HepG2 (cell line): ENCODE results near the gene HNRNPM. TPM values are rescaled to one million over a fixed set of nuclear protein-coding genes. Genes with fewer than 3 reads are reported as not detected.

Source experiments
- ARNT2 ChIP-seq: sonication (generic); formaldehyde crosslinking; IDR thresholded peaks from 2 replicates; pipeline ENCODE4 v1.8.0; 2022; ENCODE audit warnings: mild to moderate bottlenecking, low read depth, missing genetic modification reagents, moderate library complexity
- GPN1 ChIP-seq: sonication (generic); formaldehyde crosslinking; IDR thresholded peaks from 2 replicates; pipeline ENCODE4 v1.5.1; 2020; ENCODE audit warnings: missing genetic modification reagents, borderline replicate concordance
- MBNL3 ChIP-seq: fragments of 250-450 bp; sonication (Bioruptor Pico); conservative IDR thresholded peaks from 2 replicates; pipeline ENCODE4 v1.8.0; 2022; ENCODE audit warnings: mild to moderate bottlenecking, inconsistent platforms
- NFATC3 ChIP-seq: sonication (generic); formaldehyde crosslinking; IDR thresholded peaks from 2 replicates; pipeline ENCODE4 v1.5.1; 2020; ENCODE audit warnings: mild to moderate bottlenecking, missing genetic modification reagents
- PCBP2 ChIP-seq: fragments of 200-400 bp; formaldehyde crosslinking; optimal IDR thresholded peaks from 2 replicates; pipeline ENCODE3; 2018; ENCODE audit warnings: low read length, low read depth; ENCODE audit not compliant: poor library complexity, severe bottlenecking
- POLR2A ChIP-seq, 2 experiments: IDR thresholded peaks; 2 replicates each; pipeline ENCODE4 v1.6.1; 2011; ENCODE audit warnings: low read depth in 2 of 2, low read length in 2 of 2, mild to moderate bottlenecking in 1 of 2, moderate library complexity in 1 of 2; ENCODE audit not compliant: insufficient read depth in 1 of 2
- REPIN1 ChIP-seq: sonication (generic); formaldehyde crosslinking; IDR thresholded peaks from 2 replicates; pipeline ENCODE4 v1.8.0; 2022; ENCODE audit warnings: missing genetic modification reagents, low read depth, mild to moderate bottlenecking, borderline replicate concordance
- SALL2 ChIP-seq: sonication (generic); formaldehyde crosslinking; IDR thresholded peaks from 2 replicates; pipeline ENCODE4 v1.8.1; 2023; ENCODE audit warnings: mild to moderate bottlenecking, missing genetic modification reagents, inconsistent platforms
- SMYD3 ChIP-seq: sonication (generic); formaldehyde crosslinking; IDR thresholded peaks from 2 replicates; pipeline ENCODE4 v1.8.1; 2023; ENCODE audit warnings: mild to moderate bottlenecking, missing genetic modification reagents
- ZNF121 ChIP-seq: sonication (generic); formaldehyde crosslinking; IDR thresholded peaks from 2 replicates; pipeline ENCODE4 v1.5.0; 2020; ENCODE audit warnings: mild to moderate bottlenecking, missing genetic modification reagents
- ZNF557 ChIP-seq: sonication (generic); formaldehyde crosslinking; IDR thresholded peaks from 2 replicates; pipeline ENCODE4 v1.4.0; 2020; ENCODE audit warnings: missing genetic modification reagents
- ZNF670 ChIP-seq: sonication (generic); formaldehyde crosslinking; IDR thresholded peaks from 2 replicates; pipeline ENCODE4 v1.8.0; 2022; ENCODE audit warnings: mild to moderate bottlenecking, missing genetic modification reagents, borderline replicate concordance
- ZSCAN9 ChIP-seq: IDR thresholded peaks from 2 replicates; pipeline ENCODE4 v1.6.1; 2016; ENCODE audit warnings: borderline replicate concordance
- polyA plus RNA-seq, 8 experiments: library from polyadenylated mRNA; depleted of rRNA in 3 of 8; stranded (reverse) in 7 of 8; unstranded in 1 of 8; fragments of >200 nt; fragmentation: Illumina TruSeq in 4 of 8; extraction: Trizol in 4 of 8; gene quantifications; 2 replicates each; pipeline versions ENCODE4 v1.2.1 to v1.2.3, GENCODE V29; 2011 to 2016; ENCODE audit warnings: low read depth in 4 of 8, missing spikeins in 1 of 8, mixed read lengths in 1 of 8; ENCODE audit not compliant: insufficient read depth in 1 of 8
- total RNA-seq, 5 experiments: library from RNA; depleted of rRNA; stranded (reverse); fragments of >200 nt; fragmentation: Illumina TruSeq; extraction: Trizol; gene quantifications; 2 replicates each; pipeline ENCODE4 v1.2.3, GENCODE V29; 2016; ENCODE audit warnings: low read depth in 1 of 5
- TF ChIP-seq, protein P1 (sequence below): IDR thresholded peaks from 2 replicates; pipeline ENCODE4 v1.6.1; 2018; ENCODE audit warnings: missing genetic modification reagents
- TF ChIP-seq, protein P2 (sequence below): sonication (generic); formaldehyde crosslinking; IDR thresholded peaks from one replicate; pipeline ENCODE4 v1.5.1; 2020; ENCODE audit warnings: mild to moderate bottlenecking, missing genetic modification reagents; ENCODE audit errors: not compliant biosample characterization
- TF ChIP-seq, protein P3 (sequence below): sonication (generic); formaldehyde crosslinking; IDR thresholded peaks from 2 replicates; pipeline ENCODE4 v1.5.1; 2020; ENCODE audit warnings: mild to moderate bottlenecking, missing genetic modification reagents, moderate library complexity

The HNRNPM gene
- total and polyA plus RNA-seq, 2 of the 13 experiments (the other 11 are each of a cell fraction or from before 2014, with no cell fraction given) = 56.7 to 102 TPM

DNA sequence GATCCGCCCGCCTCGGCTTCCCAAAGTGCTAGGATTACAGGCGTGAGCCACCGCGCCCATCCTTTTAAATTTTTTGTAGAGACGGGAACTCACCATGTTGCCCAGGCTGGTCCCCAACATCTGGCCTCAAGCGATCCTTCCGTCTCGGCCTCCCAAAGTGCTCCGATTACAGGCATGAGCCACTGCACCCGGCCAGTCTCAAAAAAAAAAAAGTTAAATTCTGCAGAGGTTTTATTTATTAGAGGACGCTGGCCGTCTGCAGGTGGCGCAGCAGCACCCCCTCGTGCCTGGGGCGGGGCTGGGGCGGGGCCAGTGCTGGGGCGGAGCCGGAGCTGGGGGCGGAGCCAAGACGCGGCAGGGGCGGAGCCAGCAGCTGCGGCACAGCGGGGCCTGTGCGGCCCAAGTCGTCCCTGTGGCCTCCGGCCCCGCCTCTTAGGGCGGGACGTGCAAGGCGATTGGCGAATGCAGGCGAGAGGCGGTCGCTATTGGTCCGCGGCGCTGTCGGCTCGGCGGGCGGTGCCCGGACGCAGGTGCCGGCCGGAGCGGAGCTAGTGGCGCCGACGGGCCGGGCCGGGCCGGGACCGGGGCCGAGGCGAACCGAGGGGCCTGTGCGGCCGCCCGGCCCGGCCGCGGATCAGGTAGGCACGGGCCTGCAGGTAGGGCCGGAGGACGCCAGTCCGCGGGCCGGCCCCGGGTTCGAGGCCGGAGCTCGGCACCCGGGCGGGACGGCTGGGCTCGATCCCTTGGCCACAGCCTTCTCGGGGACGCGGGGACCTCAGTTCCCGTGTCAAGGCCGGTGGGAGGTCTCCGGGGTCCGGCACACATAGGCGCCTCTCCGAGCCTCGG, 31.8 kb upstream of the HNRNPM start, which contains the start of gene MARCHF2 (continued):
- TF ChIP-seq, protein P1, sequence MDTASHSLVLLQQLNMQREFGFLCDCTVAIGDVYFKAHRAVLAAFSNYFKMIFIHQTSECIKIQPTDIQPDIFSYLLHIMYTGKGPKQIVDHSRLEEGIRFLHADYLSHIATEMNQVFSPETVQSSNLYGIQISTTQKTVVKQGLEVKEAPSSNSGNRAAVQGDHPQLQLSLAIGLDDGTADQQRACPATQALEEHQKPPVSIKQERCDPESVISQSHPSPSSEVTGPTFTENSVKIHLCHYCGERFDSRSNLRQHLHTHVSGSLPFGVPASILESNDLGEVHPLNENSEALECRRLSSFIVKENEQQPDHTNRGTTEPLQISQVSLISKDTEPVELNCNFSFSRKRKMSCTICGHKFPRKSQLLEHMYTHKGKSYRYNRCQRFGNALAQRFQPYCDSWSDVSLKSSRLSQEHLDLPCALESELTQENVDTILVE (CRISPR knock-in tag) = no peak
- peak; percentile 44; the same call in 1 of the 2 replicates for TF ChIP-seq REPIN1 (CRISPR knock-in tag)
- peak in 1 of 2 experiments; percentile 28; a peak in 1 of 4 replicates for TF ChIP-seq POLR2A (IDR thresholded peaks at IDR 0.05; ENCODE audit: insufficient read depth in 1 of 2, low read depth in 2 of 2, low read length in 2 of 2)
- no peak for TF ChIP-seq NFATC3 (CRISPR knock-in tag)
- TF ChIP-seq ARNT2 (CRISPR knock-in tag) = no peak
- TF ChIP-seq ZNF121 = no peak
- TF ChIP-seq PCBP2 = no peak
- TF ChIP-seq GPN1 (CRISPR knock-in tag) = no peak
- TF ChIP-seq, protein P2, sequence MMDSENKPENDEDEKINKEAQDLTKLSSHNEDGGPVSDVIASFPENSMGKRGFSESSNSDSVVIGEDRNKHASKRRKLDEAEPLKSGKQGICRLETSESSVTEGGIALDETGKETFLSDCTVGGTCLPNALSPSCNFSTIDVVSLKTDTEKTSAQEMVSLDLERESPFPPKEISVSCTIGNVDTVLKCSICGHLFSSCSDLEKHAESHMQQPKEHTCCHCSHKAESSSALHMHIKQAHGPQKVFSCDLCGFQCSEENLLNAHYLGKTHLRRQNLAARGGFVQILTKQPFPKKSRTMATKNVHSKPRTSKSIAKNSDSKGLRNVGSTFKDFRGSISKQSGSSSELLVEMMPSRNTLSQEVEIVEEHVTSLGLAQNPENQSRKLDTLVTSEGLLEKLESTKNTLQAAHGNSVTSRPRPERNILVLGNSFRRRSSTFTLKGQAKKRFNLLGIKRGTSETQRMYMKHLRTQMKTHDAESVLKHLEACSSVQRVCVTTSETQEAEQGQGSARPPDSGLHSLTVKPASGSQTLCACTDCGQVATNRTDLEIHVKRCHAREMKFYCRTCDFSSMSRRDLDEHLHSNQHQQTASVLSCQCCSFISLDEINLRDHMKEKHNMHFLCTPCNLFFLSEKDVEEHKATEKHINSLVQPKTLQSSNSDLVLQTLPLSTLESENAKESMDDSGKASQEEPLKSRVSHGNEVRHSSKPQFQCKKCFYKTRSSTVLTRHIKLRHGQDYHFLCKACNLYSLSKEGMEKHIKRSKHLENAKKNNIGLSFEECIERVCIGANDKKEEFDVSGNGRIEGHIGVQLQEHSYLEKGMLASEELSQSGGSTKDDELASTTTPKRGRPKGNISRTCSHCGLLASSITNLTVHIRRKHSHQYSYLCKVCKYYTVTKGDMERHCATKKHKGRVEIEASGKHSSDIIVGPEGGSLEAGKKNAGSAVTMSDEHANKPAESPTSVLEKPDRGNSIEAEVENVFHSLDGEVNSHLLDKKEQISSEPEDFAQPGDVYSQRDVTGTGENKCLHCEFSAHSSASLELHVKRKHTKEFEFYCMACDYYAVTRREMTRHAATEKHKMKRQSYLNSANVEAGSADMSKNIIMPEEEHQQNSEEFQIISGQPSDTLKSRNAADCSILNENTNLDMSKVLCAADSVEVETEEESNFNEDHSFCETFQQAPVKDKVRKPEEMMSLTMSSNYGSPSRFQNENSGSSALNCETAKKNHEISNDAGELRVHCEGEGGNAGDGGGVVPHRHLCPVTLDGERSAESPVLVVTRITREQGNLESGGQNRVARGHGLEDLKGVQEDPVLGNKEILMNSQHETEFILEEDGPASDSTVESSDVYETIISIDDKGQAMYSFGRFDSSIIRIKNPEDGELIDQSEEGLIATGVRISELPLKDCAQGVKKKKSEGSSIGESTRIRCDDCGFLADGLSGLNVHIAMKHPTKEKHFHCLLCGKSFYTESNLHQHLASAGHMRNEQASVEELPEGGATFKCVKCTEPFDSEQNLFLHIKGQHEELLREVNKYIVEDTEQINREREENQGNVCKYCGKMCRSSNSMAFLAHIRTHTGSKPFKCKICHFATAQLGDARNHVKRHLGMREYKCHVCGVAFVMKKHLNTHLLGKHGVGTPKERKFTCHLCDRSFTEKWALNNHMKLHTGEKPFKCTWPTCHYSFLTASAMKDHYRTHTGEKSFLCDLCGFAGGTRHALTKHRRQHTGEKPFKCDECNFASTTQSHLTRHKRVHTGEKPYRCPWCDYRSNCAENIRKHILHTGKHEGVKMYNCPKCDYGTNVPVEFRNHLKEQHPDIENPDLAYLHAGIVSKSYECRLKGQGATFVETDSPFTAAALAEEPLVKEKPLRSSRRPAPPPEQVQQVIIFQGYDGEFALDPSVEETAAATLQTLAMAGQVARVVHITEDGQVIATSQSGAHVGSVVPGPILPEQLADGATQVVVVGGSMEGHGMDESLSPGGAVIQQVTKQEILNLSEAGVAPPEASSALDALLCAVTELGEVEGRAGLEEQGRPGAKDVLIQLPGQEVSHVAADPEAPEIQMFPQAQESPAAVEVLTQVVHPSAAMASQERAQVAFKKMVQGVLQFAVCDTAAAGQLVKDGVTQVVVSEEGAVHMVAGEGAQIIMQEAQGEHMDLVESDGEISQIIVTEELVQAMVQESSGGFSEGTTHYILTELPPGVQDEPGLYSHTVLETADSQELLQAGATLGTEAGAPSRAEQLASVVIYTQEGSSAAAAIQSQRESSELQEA (CRISPR knock-in tag) = no peak
- TF ChIP-seq ZNF670 (CRISPR knock-in tag) = no peak
- no peak for TF ChIP-seq SMYD3 (CRISPR knock-in tag)
- TF ChIP-seq, protein P3, sequence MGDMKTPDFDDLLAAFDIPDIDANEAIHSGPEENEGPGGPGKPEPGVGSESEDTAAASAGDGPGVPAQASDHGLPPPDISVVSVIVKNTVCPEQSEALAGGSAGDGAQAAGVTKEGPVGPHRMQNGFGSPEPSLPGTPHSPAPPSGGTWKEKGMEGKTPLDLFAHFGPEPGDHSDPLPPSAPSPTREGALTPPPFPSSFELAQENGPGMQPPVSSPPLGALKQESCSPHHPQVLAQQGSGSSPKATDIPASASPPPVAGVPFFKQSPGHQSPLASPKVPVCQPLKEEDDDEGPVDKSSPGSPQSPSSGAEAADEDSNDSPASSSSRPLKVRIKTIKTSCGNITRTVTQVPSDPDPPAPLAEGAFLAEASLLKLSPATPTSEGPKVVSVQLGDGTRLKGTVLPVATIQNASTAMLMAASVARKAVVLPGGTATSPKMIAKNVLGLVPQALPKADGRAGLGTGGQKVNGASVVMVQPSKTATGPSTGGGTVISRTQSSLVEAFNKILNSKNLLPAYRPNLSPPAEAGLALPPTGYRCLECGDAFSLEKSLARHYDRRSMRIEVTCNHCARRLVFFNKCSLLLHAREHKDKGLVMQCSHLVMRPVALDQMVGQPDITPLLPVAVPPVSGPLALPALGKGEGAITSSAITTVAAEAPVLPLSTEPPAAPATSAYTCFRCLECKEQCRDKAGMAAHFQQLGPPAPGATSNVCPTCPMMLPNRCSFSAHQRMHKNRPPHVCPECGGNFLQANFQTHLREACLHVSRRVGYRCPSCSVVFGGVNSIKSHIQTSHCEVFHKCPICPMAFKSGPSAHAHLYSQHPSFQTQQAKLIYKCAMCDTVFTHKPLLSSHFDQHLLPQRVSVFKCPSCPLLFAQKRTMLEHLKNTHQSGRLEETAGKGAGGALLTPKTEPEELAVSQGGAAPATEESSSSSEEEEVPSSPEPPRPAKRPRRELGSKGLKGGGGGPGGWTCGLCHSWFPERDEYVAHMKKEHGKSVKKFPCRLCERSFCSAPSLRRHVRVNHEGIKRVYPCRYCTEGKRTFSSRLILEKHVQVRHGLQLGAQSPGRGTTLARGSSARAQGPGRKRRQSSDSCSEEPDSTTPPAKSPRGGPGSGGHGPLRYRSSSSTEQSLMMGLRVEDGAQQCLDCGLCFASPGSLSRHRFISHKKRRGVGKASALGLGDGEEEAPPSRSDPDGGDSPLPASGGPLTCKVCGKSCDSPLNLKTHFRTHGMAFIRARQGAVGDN (CRISPR knock-in tag) = peak; percentile 62
- TF ChIP-seq SALL2 (CRISPR knock-in tag) = peak; percentile 53; the same call in 1 of the 2 replicates
- no peak for TF ChIP-seq ZNF557 (CRISPR knock-in tag)
- no peak for TF ChIP-seq ZSCAN9 (CRISPR knock-in tag)
- no peak for TF ChIP-seq MBNL3
